NCI-H1694 (cell line): ENCODE results near the gene NDE1.
"Not testable (repeated sequence)": the region's sequence is repeated elsewhere in the genome, so short reads cannot be mapped to it uniquely, and the experiment has no call there.

Experiments used
- DNase-seq: peaks from one replicate; lab custom pipeline; 2025; lab: John Stamatoyannopoulos, UW

NDE1 gene

GRCh38 chr16:15621456-15621855, 28.6 kb upstream of the NDE1 start:
- no peak for DNase-seq

- DNase-seq = no peak
Measured at GRCh38 chr16:15621889-15622288, 28.2 kb upstream of the NDE1 start.

GRCh38 chr16:15631730-15632409, 18.2 kb upstream of the NDE1 start:
- DNase-seq = no peak

- DNase-seq = no peak
Measured at GRCh38 chr16:15635926-15636325, 14.1 kb upstream of the NDE1 start.

GRCh38 chr16:15636392-15636873, 13.6 kb upstream of the NDE1 start:
- no peak for DNase-seq

- DNase-seq = no peak
Measured at GRCh38 chr16:15639061-15639568, 10.9 kb upstream of the NDE1 start.

- no peak for DNase-seq
Measured at GRCh38 chr16:15640966-15641365, 9.1 kb upstream of the NDE1 start.

GRCh38 chr16:15641753-15642556, 8.1 kb upstream of the NDE1 start:
- no peak for DNase-seq

GRCh38 chr16:15642557-15643047, 7.4 kb upstream of the NDE1 start:
- DNase-seq = no peak

GRCh38 chr16:15643048-15643945, 6.7 kb upstream of the NDE1 start, which contains the start of gene MARF1:
Gene MARF1 (minus strand): TSS chr16:15643154. CDS start chr16:15639233, 3,921 bp downstream.
- DNase-seq = peak; percentile 83

GRCh38 chr16:15643946-15644250, 6.1 kb upstream of the NDE1 start:
- DNase-seq = no peak

- peak; percentile 26 for DNase-seq
Measured at GRCh38 chr16:15644267-15644961, 5.6 kb upstream of the NDE1 start.

GRCh38 chr16:15644962-15645465, 5.0 kb upstream of the NDE1 start:
- DNase-seq = not testable (repeated sequence)

- not testable (repeated sequence) for DNase-seq
Measured at GRCh38 chr16:15646557-15647293, 3.3 kb upstream of the NDE1 start.

GRCh38 chr16:15647294-15648014, 2.6 kb upstream of the NDE1 start:
- DNase-seq = no peak

- DNase-seq = no peak
Measured at GRCh38 chr16:15648135-15648730, 1.8 kb upstream of the NDE1 start.

- not testable (repeated sequence) for DNase-seq
Measured at GRCh38 chr16:15649311-15649710, 734 bp upstream of the NDE1 start.

- no peak for DNase-seq
Measured at GRCh38 chr16:15649727-15650018, 372 bp upstream of the NDE1 start.

GRCh38 chr16:15650698-15651171, 690 bp downstream of the NDE1 start:
- no peak for DNase-seq
